ENCODE measurements around the gene IFI27L1. TPM values are rescaled to one million over a fixed set of nuclear protein-coding genes. Genes with fewer than 3 reads are reported as not detected.

The IFI27L1 gene
- total and polyA plus RNA-seq, 2 donors (not counting 3 experiments of a cell fraction or from before 2014, with no cell fraction given), result 31.1 to 38.1 TPM

DNA sequence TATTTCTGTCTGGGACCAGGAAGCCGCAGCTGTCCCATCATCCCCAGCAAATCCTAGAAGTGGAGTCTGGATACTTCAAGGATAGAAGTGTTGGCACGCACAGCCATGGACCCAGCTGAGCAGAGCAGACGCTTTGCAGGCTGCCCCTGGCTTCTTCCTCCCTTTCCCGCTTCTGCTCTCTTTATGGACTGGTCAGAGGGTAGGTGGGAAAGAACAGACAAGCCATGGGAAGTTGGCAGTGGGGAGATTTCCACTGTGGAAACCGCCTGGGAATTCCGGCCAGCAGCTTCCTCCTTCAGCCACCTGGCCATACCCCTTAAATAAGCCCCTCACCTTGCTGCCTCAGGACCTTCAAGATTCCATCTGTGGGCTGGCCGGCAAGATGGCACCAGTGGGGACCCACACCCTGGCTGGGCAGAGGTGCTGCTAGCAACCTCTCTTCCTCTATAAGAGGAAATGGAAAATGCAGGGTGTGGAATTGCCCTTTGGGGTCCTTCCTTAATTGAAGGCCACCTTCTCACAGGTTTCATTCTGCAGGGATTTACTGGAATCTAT is 34.3 kb upstream of the IFI27L1 start:
- no peak overlapping the region for H3K4me3 ChIP-seq (replicated peaks in 1 of 3; ENCODE audit: insufficient read depth in 1 of 3, low read depth in 1 of 3, low read length in 3 of 3)
- no peaks in the 10 kb centered on the region for H3K79me2 ChIP-seq (ENCODE audit: control insufficient read depth, insufficient read depth, low read length)
- ChIA-PET POLR2A (no interaction called here), CTCF (interaction anchor here (2.8 to 3.8 kb wide), 2 partner anchors 12 to 90 kb away, joined by 19 to 24 read pairs; no protein-coding TSS in a partner anchor)
- no peak for TF ChIP-seq POLR2AphosphoS5 (IDR thresholded peaks at IDR 0.05; ENCODE audit: insufficient read depth, low read depth, low read length)
- TF ChIP-seq FOS (IDR thresholded peaks at IDR 0.05; ENCODE audit: borderline replicate concordance, insufficient read depth, low read length), result no peak
- TF ChIP-seq, protein P1, sequence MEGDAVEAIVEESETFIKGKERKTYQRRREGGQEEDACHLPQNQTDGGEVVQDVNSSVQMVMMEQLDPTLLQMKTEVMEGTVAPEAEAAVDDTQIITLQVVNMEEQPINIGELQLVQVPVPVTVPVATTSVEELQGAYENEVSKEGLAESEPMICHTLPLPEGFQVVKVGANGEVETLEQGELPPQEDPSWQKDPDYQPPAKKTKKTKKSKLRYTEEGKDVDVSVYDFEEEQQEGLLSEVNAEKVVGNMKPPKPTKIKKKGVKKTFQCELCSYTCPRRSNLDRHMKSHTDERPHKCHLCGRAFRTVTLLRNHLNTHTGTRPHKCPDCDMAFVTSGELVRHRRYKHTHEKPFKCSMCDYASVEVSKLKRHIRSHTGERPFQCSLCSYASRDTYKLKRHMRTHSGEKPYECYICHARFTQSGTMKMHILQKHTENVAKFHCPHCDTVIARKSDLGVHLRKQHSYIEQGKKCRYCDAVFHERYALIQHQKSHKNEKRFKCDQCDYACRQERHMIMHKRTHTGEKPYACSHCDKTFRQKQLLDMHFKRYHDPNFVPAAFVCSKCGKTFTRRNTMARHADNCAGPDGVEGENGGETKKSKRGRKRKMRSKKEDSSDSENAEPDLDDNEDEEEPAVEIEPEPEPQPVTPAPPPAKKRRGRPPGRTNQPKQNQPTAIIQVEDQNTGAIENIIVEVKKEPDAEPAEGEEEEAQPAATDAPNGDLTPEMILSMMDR (IDR thresholded peaks at IDR 0.05; ENCODE audit: extremely low read depth in 1 of 2, insufficient read depth in 1 of 2, low read depth in 1 of 2, low read length in 2 of 2), result no peak
- no peak for TF ChIP-seq POLR2A (IDR thresholded peaks at IDR 0.05; ENCODE audit: low read depth, low read length)
- no peak for TF ChIP-seq EZH2 (IDR thresholded peaks at IDR 0.05; ENCODE audit: borderline replicate concordance, low read depth, low read length, severe bottlenecking)
- TF ChIP-seq, protein P2, sequence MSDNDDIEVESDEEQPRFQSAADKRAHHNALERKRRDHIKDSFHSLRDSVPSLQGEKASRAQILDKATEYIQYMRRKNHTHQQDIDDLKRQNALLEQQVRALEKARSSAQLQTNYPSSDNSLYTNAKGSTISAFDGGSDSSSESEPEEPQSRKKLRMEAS (IDR thresholded peaks at IDR 0.05; ENCODE audit: insufficient read depth, insufficient read length), result no peak
- no peak for TF ChIP-seq GATA2 (IDR thresholded peaks at IDR 0.05; ENCODE audit: insufficient read depth, insufficient read length, low read depth, low read length)
- TF ChIP-seq JUN (IDR thresholded peaks at IDR 0.05; ENCODE audit: borderline replicate concordance, insufficient read depth, insufficient read length, low read depth), result no peak
- TF ChIP-seq MYC (IDR thresholded peaks at IDR 0.05; ENCODE audit: low read depth, low read length), result no peak
- FAIRE-seq, result no peak
- peaks cover 3% of the 10 kb centered on the region for H3K4me1 ChIP-seq (ENCODE audit: control insufficient read depth, extremely low read depth, insufficient read depth, low read length)
- no TSS peak for BruUV-seq (replicated peaks)
- H3K36me3 ChIP-seq (ENCODE audit: control insufficient read depth in 2 of 2, extremely low read depth in 1 of 2, insufficient read depth in 2 of 2, low read length in 2 of 2), result peaks cover 10 to 21% of the 10 kb centered on the region in 2 experiments
- H4K20me1 ChIP-seq (replicated peaks; ENCODE audit: control insufficient read depth, extremely low read depth, insufficient read depth, low read length), result no peaks in the 10 kb centered on the region
- no peak overlapping the region for H2AFZ ChIP-seq (ENCODE audit: low read depth, low read length)
- H3K9me3 ChIP-seq (replicated peaks; ENCODE audit: control insufficient read depth, insufficient read depth, low read length), result no peaks in the 10 kb centered on the region
- no peaks in the 10 kb centered on the region for H3K27me3 ChIP-seq (ENCODE audit: control insufficient read depth in 2 of 2, insufficient read depth in 2 of 2, low read length in 2 of 2)
- no peak overlapping the region for H3K27ac ChIP-seq (ENCODE audit: insufficient read depth, low read depth, low read length)
- H3K9ac ChIP-seq (replicated peaks; ENCODE audit: extremely low read depth, insufficient read depth, low read length), result no peak overlapping the region
- no peak for DNase-seq (ENCODE audit: low read depth, low spot score)
- intact Hi-C loops (cut with micrococcal nuclease), result no loop called here
- dilution Hi-C loops (cut with MboI; ENCODE audit: extremely low pct_ligation_motif_present, low sequenced_read_pairs), result no loop called here
- H3K9me1 ChIP-seq (replicated peaks; ENCODE audit: control insufficient read depth, extremely low read depth, insufficient read depth, low read length), result no peaks in the 10 kb centered on the region
- H3K4me2 ChIP-seq (ENCODE audit: insufficient read depth, low read length), result no peak overlapping the region

Data from endothelial cell of umbilical vein (primary cell).